Right lobe of liver (tissue), 6 donors: ENCODE measurements around the gene ZNF792. TPM values are rescaled to one million over a fixed set of nuclear protein-coding genes. Genes with fewer than 3 reads are reported as not detected.

Experiments used
- ATAC-seq, 4 donors: fragments of 200-7000 bp; cut with Tn5 transposase; one replicate each; pipeline ENCODE4 v1.9.1; 2020; ENCODE audit warnings: mild to moderate bottlenecking in 4 of 4, moderate library complexity in 4 of 4
- DNase-seq, 3 donors: peaks; one replicate each; pipeline ENCODE4 v3.0.0-alpha.2; 2020
- H3K27ac ChIP-seq, 3 donors: fragments of 200-600 bp; one replicate each; pipeline ENCODE4 v1.8.0; 2022
- H3K27me3 ChIP-seq, 2 donors: fragments of 200-600 bp; one replicate each; pipeline ENCODE4 v1.8.0; 2022
- H3K36me3 ChIP-seq, 4 donors: fragments of 200-600 bp; sonication (generic) in 1 of 4; one replicate each; pipeline versions ENCODE4 v1.5.1 to v1.8.0; 2017 to 2022; ENCODE audit warnings: control low read depth in 1 of 4
- H3K4me1 ChIP-seq, 4 donors: fragments of 200-600 bp; sonication (generic) in 1 of 4; one replicate each; pipeline versions ENCODE4 v1.5.1 to v1.8.0; 2017 to 2022; ENCODE audit warnings: control low read depth in 1 of 4
- H3K4me3 ChIP-seq, 3 donors: fragments of 200-600 bp; one replicate each; pipeline ENCODE4 v1.8.0; 2022
- H3K9me3 ChIP-seq, 4 donors: fragments of 200-600 bp; sonication (generic) in 1 of 4; one replicate each; pipeline versions ENCODE4 v1.5.1 to v1.8.0; 2017 to 2022; ENCODE audit warnings: control low read depth in 1 of 4
- POLR2A ChIP-seq: fragments of 450-650 bp; IDR thresholded peaks from one replicate; pipeline ENCODE4 v1.6.1; 2017; ENCODE audit warnings: antibody characterized with exemption, mild to moderate bottlenecking
- WGBS: methylation state at CpG from one replicate; pipeline ENCODE4 v1.1.6; 2018; ENCODE audit warnings: low coverage, low lambda C conversion rate; ENCODE audit not compliant: insufficient coverage; ENCODE audit errors: missing lambda C conversion rate; 5-methylcytosine and 5-hydroxymethylcytosine counted together
- intact Hi-C, 2 donors: fragments of 100-400 bp; cut with DNase I; formaldehyde crosslinking; loops; one replicate each; pipeline versions ENCODE4 v1.11.2 to v1.14.1; 2022
- total RNA-seq, 6 experiments: library from RNA; depleted of rRNA in 2 of 6; stranded (reverse); fragments of >200 nt in 2 of 6; fragmentation: NEBNext Ultra II Directional in 3 of 6; extraction: Animal tissue kit (Norgen Biotek cat#: 25700) in 3 of 6; gene quantifications; one replicate each; pipeline versions ENCODE4 v1.1.0 to v1.2.4, GENCODE V29; 2016 to 2023
- TF ChIP-seq, protein P1 (sequence below), 4 donors: fragments of 200-600 bp in 3 of 4; fragments of 450-650 bp in 1 of 4; IDR thresholded peaks; one replicate each; pipeline versions ENCODE4 v1.5.1 to v1.8.0; 2016 to 2022; ENCODE audit warnings: antibody characterized with exemption in 4 of 4, mild to moderate bottlenecking in 2 of 4
- donor health status: DM: no; HTN: yes; CAD: no.
- donor health status: DM: no; HTN: no; CAD: no.
- donor health status: DM: no; HTN: no; CAD: no.
- donor health status: DM: no; HTN: yes; CAD: no.
- donor health status: DM: no; HTN: yes; CAD: no.

Gene ZNF792
- total RNA-seq, 6 experiments from 2014 or later, result 2.6 to 3.8 (median 3.2) TPM

DNA sequence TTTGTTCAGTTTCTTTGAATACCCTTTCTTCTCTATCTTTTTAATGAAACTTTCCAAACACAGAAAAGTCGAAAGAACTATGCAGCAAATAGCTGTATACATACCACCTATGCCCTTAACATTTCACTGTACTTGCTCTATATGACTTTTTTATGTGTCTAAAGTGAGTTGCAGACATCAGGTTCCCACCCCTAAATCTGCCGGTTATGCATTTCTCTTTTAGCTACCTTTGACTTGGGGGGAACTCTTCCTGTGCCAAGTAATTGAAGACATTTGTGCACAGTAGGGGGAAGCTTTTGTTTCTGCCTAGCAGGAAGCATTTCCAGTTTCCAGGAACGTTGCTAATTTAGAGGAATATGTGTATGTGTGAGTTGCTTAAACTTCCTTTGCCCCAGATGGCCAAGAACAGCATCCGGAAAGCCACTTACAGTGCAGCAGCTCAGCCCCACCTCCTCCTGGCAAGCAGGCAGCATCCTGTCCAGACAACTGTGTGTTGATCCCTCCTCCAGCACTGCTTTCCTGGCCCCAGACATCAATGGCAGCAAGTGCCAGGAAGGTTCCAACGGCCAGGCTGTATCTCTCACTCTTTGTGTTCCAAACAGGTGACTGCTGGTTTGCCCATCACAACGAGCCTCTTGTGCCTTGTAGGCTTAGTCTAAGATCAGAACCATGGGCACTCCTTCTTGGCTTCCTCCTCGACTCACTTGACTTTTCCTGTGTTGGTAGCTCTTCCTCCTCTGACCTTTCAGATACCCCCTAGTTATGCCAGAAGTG is 21.4 kb upstream of the ZNF792 start:
- Histone ChIP-seq H3K4me3 (no peak overlapping the region), H3K27ac (peak overlapping the region in 2 of 3 donors; percentile 5 to 27), H3K27me3 (no peaks in the 10 kb centered on the region), H3K36me3 (no peaks in the 10 kb centered on the region), H3K9me3 (no peaks in the 10 kb centered on the region), H3K4me1 (peaks cover 0 to 12% (median 4%) of the 10 kb centered on the region in 4 donors)
- TF ChIP-seq, protein P1, sequence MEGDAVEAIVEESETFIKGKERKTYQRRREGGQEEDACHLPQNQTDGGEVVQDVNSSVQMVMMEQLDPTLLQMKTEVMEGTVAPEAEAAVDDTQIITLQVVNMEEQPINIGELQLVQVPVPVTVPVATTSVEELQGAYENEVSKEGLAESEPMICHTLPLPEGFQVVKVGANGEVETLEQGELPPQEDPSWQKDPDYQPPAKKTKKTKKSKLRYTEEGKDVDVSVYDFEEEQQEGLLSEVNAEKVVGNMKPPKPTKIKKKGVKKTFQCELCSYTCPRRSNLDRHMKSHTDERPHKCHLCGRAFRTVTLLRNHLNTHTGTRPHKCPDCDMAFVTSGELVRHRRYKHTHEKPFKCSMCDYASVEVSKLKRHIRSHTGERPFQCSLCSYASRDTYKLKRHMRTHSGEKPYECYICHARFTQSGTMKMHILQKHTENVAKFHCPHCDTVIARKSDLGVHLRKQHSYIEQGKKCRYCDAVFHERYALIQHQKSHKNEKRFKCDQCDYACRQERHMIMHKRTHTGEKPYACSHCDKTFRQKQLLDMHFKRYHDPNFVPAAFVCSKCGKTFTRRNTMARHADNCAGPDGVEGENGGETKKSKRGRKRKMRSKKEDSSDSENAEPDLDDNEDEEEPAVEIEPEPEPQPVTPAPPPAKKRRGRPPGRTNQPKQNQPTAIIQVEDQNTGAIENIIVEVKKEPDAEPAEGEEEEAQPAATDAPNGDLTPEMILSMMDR (IDR thresholded peaks at IDR 0.05), result no peak
- TF ChIP-seq POLR2A, result no peak
- DNase-seq, result peak; percentile 72 to 80 (median 80)
- peak; percentile 89 to 98 (median 95) for ATAC-seq
- WGBS, result 25% methylated on average over 7 of the region's 7 CpGs
- intact Hi-C loops, result no loop called here

DNA sequence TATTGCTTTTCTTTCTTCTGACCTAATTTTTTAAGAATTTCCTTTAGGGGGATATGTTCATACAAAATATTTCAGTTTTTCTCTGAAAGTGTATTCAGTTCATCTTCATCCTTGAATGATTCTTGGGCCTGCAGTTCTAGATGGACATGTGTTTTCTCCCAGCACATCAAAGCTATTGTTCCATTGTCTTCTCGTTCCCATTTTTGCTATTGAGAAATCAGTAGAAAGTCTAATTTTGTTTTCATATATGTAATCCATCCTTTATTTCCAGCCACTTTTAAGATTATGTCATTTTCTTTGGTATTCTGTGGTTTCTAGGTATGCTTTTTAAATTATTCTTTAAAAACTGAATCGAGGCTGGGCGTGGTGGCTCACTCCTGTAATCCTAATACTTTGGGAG is 20.3 kb upstream of the ZNF792 start:
- Histone ChIP-seq H3K36me3 (no peaks in the 10 kb centered on the region), H3K9me3 (no peaks in the 10 kb centered on the region), H3K27me3 (no peaks in the 10 kb centered on the region), H3K4me1 (peaks cover 0 to 12% (median 4%) of the 10 kb centered on the region in 4 donors), H3K4me3 (no peak overlapping the region), H3K27ac (no peak overlapping the region)
- no peak for ATAC-seq
- intact Hi-C loops, result no loop called here
- 89% methylated on average over 3 of the region's 3 CpGs for WGBS
- peak in 1 of 3 donors; percentile 2 for DNase-seq
- TF ChIP-seq POLR2A, result no peak
- TF ChIP-seq, protein P1 (IDR thresholded peaks at IDR 0.05), result no peak

DNA sequence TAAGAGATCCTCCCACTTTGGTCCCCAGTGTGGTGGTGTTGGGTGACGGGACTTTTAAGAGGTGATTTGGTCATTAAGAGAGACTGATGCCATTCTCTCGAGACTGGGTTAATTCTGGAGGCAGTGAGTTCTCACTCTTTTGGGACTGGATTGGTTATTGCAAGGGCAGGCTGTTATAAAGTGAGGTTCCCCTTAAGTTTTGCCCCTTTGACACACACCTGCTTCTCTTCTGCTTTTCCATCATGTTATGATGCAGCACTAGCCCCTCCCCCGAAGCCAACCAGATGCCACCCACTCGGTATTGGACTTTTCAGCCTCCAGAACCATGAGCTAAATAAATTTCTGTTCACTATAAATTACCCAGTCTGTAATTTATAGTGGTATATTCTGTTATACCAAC is 19.8 kb upstream of the ZNF792 start:
- Histone ChIP-seq H3K9me3 (no peaks in the 10 kb centered on the region), H3K36me3 (no peaks in the 10 kb centered on the region), H3K27ac (no peak overlapping the region), H3K4me3 (no peak overlapping the region), H3K27me3 (no peaks in the 10 kb centered on the region), H3K4me1 (peaks cover 0 to 12% (median 4%) of the 10 kb centered on the region in 4 donors)
- intact Hi-C loops, result no loop called here
- 92% methylated on average over 4 of the region's 4 CpGs for WGBS
- no peak for ATAC-seq
- no peak for DNase-seq
- no peak for TF ChIP-seq POLR2A
- TF ChIP-seq, protein P1 (IDR thresholded peaks at IDR 0.05), result no peak

DNA sequence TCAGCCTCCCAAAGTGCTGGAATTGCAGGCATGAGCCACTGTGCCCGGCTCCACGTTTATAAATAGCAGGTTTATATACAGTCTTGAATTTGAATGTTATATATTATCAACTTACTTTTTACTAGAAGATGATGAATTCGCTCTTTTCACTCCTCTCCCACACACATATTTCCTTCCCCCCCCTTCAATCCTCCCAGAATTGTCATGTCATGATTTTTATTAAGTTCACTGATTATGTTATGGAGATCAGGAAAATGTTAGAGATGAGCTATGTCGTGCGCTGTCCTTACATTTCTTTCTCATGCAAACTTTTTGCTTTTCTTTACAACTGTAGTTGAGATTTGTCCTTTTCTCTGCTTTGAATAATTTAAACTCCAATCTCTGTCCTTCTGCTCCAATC is 18.2 kb upstream of the ZNF792 start:
- intact Hi-C loops, result no loop called here
- WGBS, result 75% methylated on average over 5 of the region's 5 CpGs
- Histone ChIP-seq H3K9me3 (no peaks in the 10 kb centered on the region), H3K4me3 (no peak overlapping the region), H3K4me1 (peaks cover 0 to 12% (median 4%) of the 10 kb centered on the region in 4 donors), H3K27ac (no peak overlapping the region), H3K27me3 (no peaks in the 10 kb centered on the region), H3K36me3 (no peaks in the 10 kb centered on the region)
- ATAC-seq (no peak), DNase-seq (no peak)
- TF ChIP-seq POLR2A, result no peak
- TF ChIP-seq, protein P1 (IDR thresholded peaks at IDR 0.05), result no peak
